Stimulated activated effector memory CD8-positive, alpha-beta T cell treated with anti-CD3 and anti-CD28 coated beads, Interleukin-12 subunit alpha, Interleukin-12 subunit beta, amount 100 ng/mL, for 72 hours (primary cell): ENCODE results near the gene CNOT1.

Source experiments
- ATAC-seq: fragments of 150-1000 bp; cut with Tn5 transposase; 2 replicates; pipeline ENCODE4 v1.10.0; 2021
- DNase-seq, 2 donors: peaks; one replicate each; pipeline ENCODE4 v3.0.0; 2021 to 2022; ENCODE audit warnings: low spot score in 2 of 2
- H3K27ac Mint-ChIP-seq: one replicate; pipeline ENCODE4 v1.8.0; 2022; ENCODE audit warnings: mild to moderate bottlenecking, mixed read lengths
- H3K36me3 Mint-ChIP-seq: one replicate; pipeline ENCODE4 v1.8.0; 2022; ENCODE audit warnings: mild to moderate bottlenecking, mixed read lengths
- H3K4me1 Mint-ChIP-seq: one replicate; pipeline ENCODE4 v1.8.0; 2022; ENCODE audit warnings: mixed read lengths
- H3K4me3 Mint-ChIP-seq: one replicate; pipeline ENCODE4 v1.8.0; 2022; ENCODE audit warnings: mild to moderate bottlenecking, mixed read lengths
- H3K9me3 Mint-ChIP-seq: one replicate; pipeline ENCODE4 v1.8.0; 2022; ENCODE audit warnings: mixed read lengths

CNOT1 gene

DNA sequence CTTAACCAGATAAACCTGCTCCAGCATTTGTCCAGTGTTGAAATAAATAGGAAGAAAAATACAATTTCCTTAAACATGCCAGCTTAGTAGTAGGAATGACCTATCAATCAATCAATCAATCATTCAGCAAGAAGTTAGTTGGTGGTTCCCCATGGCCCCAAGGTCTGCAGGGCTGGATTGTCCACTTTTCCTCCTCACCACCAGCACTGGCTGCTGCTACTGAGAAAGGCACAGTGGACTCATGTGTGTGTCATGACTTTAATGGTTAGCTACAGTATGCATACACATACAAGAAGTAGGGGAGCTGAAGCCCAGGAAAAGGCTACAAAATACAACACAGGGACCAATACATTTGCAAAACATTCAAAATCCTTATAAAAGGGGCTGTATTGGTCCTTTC lies 109.9 kb downstream of the CNOT1 start:
- Mint-ChIP-seq H3K27ac (no peak overlapping the region), H3K4me3 (no peak overlapping the region), H3K4me1 (peaks cover 23% of the 10 kb centered on the region), H3K36me3 (peaks cover 97% of the 10 kb centered on the region), H3K9me3 (no peaks in the 10 kb centered on the region)
- DNase-seq: no peak
- ATAC-seq: no peak

DNA sequence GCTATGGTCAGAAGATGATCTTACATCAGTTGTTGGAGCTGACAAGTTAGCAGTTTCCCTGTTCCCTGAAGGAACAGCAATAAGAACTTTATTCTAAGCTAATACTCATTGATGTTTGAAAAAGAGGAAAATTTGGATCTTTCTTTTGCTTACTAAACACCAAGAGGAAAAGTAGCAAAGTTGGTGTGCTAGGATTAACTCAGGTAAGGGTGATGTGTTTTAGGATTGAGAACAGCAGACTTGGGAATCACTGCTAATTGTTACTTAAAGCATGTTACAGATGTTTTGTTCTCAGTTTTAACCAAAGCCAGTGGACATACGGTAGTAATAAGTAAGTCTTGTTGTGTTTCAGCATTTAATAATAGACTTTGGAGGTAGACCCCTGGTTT lies 110.7 kb downstream of the CNOT1 start:
- peak overlapping the region; percentile 68 for H3K27ac Mint-ChIP-seq
- DNase-seq (no peak), ATAC-seq (no peak)
- peaks cover 93% of the 10 kb centered on the region for H3K36me3 Mint-ChIP-seq
- no peak overlapping the region for H3K4me3 Mint-ChIP-seq
- no peaks in the 10 kb centered on the region for H3K9me3 Mint-ChIP-seq
- H3K4me1 Mint-ChIP-seq: peaks cover 25% of the 10 kb centered on the region

DNA sequence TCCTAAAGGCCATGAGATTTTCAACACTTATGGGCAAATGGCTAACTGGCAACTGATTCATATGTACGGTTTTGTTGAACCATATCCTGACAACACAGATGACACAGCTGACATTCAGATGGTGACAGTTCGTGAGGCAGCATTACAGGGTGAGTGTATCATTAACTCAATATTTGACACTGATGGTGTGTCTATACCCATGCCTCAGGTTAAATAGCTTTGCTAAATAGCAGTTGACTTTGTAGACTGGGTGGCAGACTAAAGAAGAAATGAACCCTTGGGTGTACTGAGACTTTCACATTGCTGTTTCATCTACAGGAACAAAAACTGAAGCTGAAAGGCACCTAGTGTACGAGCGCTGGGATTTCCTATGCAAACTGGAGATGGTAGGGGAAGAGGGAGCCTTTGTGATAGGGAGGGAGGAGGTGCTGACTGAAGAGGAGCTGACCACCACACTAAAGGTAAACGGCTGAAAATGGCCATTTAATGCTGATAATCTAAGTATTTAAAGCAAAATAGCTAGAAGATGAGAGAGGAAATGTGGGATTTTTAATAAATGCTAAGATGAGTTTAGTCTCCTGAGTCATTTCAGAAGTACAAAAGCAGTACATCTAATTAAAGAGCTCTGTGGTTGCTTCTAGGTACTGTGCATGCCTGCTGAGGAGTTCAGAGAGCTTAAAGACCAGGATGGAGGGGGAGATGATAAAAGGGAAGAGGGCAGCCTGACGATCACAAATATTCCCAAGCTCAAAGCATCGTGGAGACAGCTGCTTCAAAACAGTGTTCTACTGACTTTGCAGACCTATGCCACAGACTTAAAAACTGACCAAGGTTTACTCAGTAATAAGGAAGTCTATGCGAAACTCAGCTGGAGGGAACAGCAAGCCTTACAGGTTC lies 111.3 kb downstream of the CNOT1 start:
- peak; percentile 41 for ATAC-seq
- Mint-ChIP-seq H3K4me1 (peaks cover 25% of the 10 kb centered on the region), H3K9me3 (no peaks in the 10 kb centered on the region), H3K27ac (peak overlapping the region; percentile 68), H3K4me3 (peak overlapping the region; percentile 3), H3K36me3 (peaks cover 87% of the 10 kb centered on the region)
- no peak for DNase-seq

DNA sequence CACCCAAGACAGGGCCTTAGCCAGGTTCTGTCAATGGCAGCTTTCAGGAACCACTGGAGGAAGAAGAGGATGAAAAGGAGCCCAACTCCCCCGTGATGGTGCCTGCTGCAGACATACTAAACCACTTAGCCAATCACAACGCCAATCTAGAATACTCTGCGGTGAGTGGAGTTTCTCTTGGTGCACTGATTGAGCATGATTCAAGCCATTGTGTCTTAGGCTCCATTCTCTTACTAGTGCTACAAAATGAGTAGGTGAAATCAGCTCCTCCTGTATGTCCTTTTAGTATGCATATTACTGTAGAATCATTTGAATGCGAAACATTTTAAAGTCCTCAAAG lies 112.9 kb downstream of the CNOT1 start:
- ATAC-seq (no peak), DNase-seq (no peak)
- peak overlapping the region; percentile 64 for H3K27ac Mint-ChIP-seq
- H3K4me3 Mint-ChIP-seq: peak overlapping the region; percentile 88
- no peaks in the 10 kb centered on the region for H3K9me3 Mint-ChIP-seq
- peaks cover 76% of the 10 kb centered on the region for H3K36me3 Mint-ChIP-seq
- H3K4me1 Mint-ChIP-seq: peaks cover 29% of the 10 kb centered on the region

DNA sequence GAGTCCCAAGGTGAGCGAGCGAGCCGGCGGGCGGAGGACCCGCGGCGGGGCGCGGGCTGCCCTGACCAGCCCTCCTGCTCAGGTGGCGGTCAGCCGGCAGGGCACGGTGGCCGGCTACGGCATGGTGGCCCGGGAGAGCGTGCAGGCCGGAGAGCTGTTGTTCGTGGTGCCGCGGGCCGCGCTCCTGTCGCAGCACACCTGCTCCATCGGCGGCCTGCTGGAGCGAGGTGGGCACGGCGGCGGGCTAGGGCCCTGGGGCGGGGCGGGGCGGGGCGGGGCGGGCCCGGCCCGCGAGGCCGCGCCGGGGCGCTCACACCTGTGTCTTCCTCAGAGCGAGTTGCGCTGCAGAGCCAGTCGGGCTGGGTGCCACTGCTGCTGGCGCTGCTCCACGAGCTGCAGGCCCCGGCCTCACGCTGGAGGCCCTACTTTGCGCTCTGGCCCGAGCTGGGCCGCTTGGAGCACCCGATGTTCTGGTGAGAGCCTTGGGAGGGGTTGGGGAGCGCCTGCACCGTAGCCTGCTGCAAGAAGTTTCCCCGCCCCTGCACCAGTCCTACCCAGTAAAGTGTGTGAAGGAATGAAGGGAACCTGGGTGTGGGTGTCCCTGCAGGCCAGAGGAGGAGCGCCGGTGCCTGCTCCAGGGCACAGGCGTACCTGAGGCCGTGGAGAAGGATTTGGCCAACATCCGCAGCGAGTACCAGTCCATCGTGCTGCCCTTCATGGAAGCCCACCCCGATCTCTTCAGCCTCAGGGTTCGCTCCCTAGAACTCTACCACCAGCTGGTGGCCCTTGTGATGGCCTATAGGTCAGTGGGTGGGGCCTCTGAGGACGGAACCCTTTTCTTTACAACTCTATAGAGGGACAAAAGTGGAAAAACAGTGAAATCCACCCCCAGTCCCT lies 113.5 kb downstream of the CNOT1 start:
- Mint-ChIP-seq H3K4me1 (peaks cover 34% of the 10 kb centered on the region), H3K9me3 (no peaks in the 10 kb centered on the region), H3K36me3 (peaks cover 71% of the 10 kb centered on the region), H3K27ac (peak overlapping the region; percentile 87), H3K4me3 (peak overlapping the region; percentile 88)
- peak; percentile 75 for ATAC-seq
- peak in 1 of 2 donors; percentile 77 for DNase-seq

DNA sequence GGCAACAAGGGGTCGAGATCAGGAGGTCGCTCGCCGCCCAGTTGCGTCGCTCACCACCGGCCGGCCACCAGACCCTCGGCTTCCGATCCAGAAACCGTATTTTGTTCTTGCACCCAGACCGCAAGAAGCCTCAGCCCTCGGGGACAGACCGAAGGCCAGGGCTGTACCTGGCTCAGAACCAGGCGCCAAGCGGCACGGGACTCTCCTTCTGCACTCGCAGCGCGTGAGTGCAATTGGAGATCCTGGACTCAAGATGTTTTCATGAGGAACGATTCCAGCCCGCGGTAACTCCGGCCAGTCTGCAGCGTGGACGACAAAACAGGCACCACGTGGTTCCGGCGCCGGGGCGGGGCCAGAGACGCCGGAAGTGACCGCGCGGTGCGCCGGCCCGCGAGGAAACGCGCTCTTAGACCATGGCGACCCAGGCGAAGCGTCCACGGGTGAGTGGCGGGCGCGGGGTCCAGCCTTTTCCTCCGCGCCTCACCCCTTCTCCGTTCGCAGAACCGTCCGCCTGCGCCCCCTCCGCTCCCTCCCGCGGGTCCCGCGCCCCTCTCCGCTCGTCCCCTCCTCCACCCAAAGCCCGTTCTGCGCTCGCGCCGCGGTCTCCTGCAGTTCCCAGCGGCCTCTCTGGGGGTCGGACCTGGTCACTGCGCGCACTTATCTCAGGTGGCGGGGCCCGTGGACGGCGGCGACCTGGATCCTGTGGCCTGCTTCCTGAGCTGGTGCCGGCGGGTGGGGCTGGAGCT lies 114.3 kb downstream of the CNOT1 start, which contains the start of gene SETD6:
SETD6 (plus strand) TSS at position 393 of the 746 bp plus-strand sequence; CDS start at position 414, 21 bp downstream.
- Mint-ChIP-seq H3K4me1 (peaks cover 34% of the 10 kb centered on the region), H3K9me3 (no peaks in the 10 kb centered on the region), H3K27ac (peak within 1 kb of the TSS; percentile 87), H3K36me3 (peaks cover 62% of the 10 kb centered on the region), H3K4me3 (peak within 1 kb of the TSS; percentile 88)
- DNase-seq (peak; percentile 72 to 90), ATAC-seq (peak; percentile 87)

DNA sequence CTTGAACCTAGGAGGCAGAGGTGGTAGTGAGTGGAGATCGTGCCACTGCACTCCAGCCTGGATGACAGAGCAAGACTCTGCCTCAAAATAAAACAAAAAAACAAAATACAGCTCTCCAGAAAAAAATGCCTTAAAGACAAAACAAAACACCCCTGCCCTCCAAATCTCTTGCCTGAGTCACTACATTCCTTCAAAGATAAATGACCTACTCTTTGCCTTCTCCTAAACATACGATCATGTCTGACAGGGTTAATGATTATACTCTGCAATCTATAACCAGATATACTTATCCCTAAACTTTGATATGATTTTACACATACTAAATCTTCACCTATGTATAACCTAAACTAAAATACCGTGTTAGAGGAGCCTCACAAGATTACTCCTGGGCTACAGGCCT lies 115.8 kb downstream of the CNOT1 start:
- DNase-seq: no peak
- Mint-ChIP-seq H3K36me3 (peaks cover 54% of the 10 kb centered on the region), H3K4me1 (peaks cover 33% of the 10 kb centered on the region), H3K4me3 (no peak overlapping the region), H3K9me3 (no peaks in the 10 kb centered on the region), H3K27ac (no peak overlapping the region)
- ATAC-seq: no peak

DNA sequence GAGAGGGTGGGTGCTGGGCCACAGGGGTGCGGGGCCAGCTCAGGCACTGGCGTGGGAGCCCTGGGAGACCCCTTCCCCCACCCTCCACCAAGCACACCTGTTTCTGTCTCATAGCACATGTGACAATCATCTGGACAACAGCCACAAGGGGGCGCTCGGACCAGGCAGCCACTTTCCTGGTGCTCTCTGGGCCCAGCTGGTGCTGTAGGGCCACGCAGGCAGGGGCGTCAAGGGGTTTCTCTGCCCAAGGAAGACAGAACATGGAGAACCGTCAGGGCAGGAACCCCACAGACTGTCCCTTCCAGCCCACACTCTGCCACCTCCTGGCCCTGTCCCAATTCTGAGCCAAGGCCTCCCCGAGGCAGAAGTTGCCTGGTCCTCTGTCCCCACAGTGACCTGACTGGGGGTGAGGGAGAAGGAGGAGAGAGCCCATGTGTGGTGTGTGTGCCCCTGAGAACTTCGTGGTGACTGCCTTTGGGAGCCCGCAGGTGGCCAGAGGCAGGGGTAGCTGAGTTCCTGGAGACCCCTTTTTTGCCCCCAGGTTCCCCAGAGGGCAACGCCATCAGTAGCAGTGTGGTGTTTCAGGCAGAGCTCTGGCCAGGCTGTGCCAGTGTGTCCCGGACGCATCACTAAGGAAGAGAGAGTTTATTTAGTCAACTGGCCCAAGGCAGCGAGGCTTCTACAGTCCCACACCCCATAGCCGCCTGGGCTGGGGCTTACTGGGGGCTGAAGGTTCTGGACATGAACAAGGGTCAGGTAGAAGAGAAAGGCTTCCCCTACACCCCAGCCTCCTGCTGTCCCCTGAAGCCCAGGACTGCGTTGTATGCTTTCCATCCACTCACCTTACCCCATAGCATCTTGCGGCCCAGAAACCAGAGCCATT lies 117.5 kb downstream of the CNOT1 start:
- no peak overlapping the region for H3K4me3 Mint-ChIP-seq
- H3K9me3 Mint-ChIP-seq: no peaks in the 10 kb centered on the region
- H3K36me3 Mint-ChIP-seq: peaks cover 37% of the 10 kb centered on the region
- peaks cover 23% of the 10 kb centered on the region for H3K4me1 Mint-ChIP-seq
- DNase-seq (peak; percentile 76 to 91), ATAC-seq (peak; percentile 44)
- H3K27ac Mint-ChIP-seq: peak overlapping the region; percentile 43

DNA sequence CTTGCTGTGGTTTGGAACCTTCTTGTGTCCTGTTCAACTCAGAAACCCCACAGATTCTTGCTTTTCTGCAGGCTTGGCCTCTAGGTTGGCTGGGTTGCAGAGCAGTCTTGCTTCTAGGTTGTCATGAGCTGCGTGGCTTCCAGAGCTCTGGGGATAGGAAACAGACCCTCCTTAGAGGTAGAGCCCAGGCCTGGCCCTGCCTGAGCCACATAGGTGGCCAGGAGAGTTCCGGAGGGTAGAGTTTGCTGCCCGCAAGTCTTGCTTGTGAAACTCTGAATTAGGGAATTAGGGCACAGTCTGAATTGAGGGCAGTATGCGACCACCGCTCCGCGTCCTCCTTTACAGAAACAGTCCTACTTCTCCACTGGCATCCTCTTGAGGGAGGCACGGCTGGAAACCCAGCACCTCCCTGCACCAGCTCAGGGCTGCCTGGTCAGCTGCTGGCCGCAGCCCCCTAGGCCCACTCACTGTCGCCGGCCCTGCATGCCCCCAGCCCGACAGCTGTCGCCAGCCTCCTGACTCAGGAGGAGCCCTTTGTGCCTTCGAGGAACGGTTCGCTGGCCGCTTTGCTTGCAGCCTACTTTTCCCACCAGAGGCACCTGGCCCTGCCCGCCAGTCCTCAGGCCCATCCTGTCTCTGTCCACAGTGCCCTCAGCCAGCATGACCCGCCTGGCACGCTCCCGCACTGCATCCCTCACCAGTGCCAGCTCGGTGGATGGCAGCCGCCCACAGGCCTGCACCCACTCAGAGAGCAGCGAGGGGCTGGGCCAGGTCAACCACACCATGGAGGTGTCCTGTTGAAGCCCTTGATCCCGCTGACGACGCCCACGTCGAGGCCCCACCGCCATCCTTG lies 118.6 kb downstream of the CNOT1 start:
- DNase-seq (no peak), ATAC-seq (no peak)
- Mint-ChIP-seq H3K9me3 (no peaks in the 10 kb centered on the region), H3K27ac (peak overlapping the region; percentile 43), H3K36me3 (peaks cover 27% of the 10 kb centered on the region), H3K4me3 (no peak overlapping the region), H3K4me1 (peaks cover 23% of the 10 kb centered on the region)

DNA sequence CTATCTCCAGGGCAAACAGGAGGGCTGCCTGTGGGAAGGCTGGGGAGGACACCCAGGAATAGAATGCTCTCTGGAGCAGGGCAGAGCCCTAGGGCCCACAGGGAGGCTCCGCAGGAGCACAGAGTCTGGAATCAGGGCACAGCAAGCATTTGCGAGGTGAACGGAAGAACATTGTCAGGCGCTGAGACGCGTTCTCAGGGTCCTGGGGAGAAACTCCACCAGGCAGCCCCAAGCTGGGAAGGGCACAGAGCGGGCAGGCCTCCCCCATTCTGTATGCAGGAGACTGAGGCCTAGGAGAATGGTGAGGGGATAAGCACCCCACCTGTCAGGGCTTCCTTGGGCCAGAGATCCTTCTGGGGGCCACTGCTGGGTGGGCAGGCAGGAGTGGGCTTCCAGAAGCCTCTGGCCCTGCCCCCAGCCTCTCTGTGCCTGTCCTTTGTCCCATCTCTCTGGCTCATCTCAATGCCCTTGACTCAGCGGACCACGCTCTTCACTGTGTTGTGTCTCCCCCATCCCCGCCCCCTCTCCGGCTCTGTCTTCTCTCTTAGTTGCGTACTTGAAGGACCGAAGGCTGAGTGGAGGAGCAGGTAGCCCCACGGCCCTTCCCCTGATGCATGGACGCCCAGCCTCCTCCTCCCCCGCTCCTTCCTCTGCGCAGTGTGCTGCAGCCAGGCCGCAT lies 119.4 kb downstream of the CNOT1 start:
- H3K4me1 Mint-ChIP-seq: peaks cover 22% of the 10 kb centered on the region
- H3K27ac Mint-ChIP-seq: no peak overlapping the region
- peaks cover 21% of the 10 kb centered on the region for H3K36me3 Mint-ChIP-seq
- ATAC-seq (no peak), DNase-seq (no peak)
- H3K9me3 Mint-ChIP-seq: no peaks in the 10 kb centered on the region
- no peak overlapping the region for H3K4me3 Mint-ChIP-seq

DNA sequence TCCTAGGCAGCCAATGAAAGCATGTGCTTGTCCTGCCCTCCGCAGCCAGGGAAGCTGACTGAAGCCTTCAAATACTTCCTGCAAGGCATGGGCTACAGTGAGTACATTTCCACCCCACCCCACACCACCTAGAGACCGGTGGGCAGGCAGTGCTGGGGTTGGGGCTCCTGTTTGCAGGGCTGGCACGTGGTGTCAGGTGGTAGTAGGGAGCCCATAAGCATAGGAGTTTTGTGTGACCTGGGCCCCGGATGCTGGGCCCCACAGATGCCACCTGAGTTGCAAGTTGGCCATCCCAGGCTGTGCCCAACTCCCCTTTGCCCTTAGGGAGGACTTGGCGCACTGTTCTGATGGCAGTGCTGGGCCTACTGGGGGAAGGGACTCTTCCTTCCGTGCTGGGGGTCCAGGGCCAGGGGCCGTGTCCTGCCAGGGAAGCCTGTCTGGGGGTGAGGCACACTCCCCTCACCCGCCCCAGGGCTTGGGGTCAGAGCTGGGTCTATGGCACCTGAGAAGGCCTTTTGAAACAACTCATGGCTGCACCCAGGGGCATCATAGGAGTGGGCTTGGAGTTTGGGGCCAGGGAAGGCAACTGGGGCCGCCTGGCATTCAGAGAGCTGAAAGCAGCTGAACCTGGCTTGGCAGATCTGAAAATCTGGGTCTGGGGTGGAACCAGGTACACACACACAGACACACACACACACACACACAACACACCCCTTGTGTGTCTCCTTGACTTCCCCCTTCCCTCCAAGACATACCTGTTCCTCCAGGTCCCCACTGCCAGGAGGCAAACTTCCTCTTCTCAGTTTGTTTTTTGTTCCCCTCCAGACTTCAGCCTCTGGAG lies 120.2 kb downstream of the CNOT1 start:
- no peak overlapping the region for H3K4me3 Mint-ChIP-seq
- no peak overlapping the region for H3K27ac Mint-ChIP-seq
- H3K9me3 Mint-ChIP-seq: no peaks in the 10 kb centered on the region
- H3K36me3 Mint-ChIP-seq: peaks cover 13% of the 10 kb centered on the region
- no peak for ATAC-seq
- DNase-seq: no peak
- H3K4me1 Mint-ChIP-seq: peaks cover 15% of the 10 kb centered on the region

DNA sequence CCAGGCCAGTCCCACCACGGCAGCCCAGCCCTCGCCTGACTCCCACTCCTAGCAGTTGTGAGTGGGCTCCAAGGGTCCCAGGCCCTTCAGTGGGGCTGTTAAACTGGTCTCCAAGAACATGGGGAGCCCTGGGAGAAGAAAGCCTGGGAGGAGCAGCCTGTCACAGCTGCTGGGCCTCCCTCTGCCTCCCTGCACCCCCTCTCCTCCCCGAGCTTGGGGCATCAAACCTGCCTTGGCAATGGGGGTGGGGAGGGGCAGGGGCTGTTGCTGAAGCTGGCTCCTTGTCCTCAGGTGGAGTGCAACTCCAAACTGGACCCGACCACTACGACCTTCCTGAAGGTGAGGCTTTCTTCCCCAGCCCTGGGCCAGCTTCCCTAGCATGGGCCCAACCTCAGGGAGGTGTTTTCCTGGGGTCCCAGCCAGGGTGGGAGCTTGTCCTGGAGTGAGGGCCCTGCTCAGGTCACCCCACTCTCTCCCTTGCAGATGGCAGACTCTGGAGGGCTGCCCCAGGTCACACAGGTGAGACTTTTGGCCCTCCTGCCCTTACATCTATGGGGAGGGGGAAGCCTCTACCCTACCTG lies 120.9 kb downstream of the CNOT1 start:
- ATAC-seq (no peak), DNase-seq (no peak)
- no peak overlapping the region for H3K27ac Mint-ChIP-seq
- H3K9me3 Mint-ChIP-seq: no peaks in the 10 kb centered on the region
- H3K36me3 Mint-ChIP-seq: peaks cover 12% of the 10 kb centered on the region
- no peak overlapping the region for H3K4me3 Mint-ChIP-seq
- H3K4me1 Mint-ChIP-seq: peaks cover 15% of the 10 kb centered on the region
